Fibroblast of skin of left biceps (primary cell): ENCODE results near the gene ANKRD18A.
A peak's percentile ranks its signal among the peaks of the same experiment; 100 is the strongest.

Experiments used
- DNase-seq, 2 experiments: peaks; one replicate each; pipeline ENCODE4 v3.0.0-alpha.2; 2013; ENCODE audit warnings: low read depth in 2 of 2

Gene ANKRD18A

DNA sequence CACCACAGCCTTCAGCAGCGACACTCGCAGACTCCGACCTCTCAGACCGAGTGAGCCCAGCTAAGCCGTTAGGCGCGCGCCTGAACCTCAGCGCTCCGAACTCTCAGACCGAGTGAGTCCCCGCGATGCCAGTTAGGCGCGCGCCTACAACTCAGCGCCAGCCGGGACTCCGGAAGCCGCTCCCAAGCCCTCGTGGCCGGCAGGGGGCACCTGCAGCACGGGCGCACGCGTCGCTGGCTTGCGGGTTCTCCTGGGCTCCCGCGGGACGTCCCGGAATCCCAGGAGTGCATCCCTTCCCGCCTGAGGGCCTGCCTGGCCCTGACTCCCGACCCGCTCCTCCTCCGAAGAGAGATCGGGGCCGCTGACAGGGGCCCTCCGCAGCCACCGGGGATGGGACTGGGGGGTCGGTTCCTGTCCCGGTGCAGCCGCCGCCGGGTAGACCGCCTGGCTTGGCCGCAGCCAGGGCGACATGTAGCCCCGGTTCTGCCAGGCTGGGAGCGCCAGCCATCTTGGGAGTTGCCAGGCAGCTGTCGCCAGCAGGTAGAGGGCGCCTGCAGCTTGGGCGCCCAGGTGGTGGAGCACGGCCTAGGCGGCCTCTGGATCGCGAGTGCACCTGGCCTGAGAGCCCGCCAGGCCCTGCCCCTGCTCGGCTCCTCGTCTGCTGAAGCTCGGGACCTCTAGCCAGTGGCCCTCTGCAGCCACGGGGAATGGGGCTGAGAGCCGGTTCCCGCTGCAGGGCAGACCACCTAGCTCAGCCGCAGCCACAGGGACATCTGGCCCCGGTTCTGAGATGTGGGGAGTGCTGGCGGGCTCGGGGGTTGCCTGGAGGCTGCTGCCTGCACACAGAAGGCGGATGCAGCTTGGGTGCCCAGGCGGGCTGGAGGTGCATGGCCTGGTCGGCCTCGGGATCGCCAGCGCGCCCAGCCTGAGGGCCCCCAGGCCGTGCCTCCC lies at the start of gene ANKRD18A:
Gene ANKRD18A (minus strand): TSS at position 114 of the 951 bp plus-strand sequence. CDS start 311 bp downstream, outside the sequence.
- DNase-seq: peak in 1 of 2 experiments; percentile 1

DNA sequence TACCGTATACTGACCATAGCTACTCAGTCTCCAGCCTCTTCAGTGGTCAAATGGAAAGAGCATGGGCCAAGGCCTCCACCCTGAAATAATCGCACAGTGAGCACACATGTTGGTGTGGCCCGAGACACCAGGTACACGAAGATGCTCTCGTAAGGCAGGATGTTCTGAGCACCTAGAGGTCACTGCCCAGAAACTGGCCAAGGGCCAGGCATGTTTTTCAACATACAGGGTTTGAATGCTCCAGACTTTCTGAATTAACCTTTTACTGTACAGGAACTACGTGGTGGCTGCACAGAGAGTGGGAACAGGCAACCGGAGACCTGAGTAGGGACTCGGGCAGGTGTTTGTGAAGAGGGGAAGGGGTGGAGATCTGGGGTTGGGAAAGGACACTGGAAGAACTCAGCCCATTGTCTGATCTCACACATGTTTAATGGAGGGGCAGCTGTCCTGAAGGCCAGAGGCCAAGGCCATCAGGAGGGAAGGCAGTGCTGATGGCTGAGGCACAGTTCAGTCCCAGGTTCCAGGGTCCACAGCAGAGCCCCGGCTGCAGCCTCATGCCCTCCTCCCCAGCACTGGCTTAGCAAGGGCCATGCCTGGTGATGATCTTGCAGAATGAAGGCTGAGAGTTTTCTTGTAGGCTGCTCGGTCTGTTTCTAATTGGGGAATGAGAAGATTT lies 48.5 kb upstream of the ANKRD18A start:
- DNase-seq: no peak

DNA sequence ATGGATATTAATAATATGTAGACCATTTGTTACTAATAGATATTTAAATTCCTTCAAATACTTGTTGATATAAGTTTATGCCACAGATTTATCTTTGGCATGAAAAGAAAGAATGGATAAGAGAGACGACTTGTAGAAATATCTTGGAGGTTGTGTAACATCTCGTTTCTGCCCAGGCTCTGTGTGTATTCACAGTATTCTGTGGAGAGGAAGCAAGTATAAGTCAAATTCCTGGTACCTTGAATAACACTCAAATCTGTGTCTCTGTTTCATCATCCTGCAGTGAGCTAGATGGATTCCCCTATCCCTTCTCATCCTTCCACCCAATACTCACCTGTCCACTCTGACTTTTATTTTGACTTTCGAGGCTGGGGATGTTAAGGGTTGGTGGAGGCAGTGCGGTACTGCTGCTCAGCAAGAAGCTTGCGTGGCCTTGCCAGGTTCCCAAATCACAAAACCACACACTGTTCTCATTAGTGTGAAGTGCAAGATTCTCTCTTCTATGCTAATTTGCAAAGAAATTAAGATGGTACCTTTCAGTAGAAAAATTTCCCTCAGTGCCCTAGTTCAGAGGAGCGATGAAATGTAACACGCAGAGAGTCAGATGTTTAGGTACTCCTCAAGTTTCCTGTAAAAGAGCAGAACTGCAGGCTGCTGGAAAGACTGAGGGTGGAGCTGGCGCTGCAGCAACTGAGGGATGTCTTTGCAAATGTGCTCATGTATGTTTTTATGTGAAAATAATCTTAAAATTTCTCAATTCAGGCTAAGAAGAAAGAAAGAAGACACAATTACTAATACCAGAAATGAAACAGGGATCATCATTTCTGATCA lies 42.6 kb upstream of the ANKRD18A start:
- no peak for DNase-seq

DNA sequence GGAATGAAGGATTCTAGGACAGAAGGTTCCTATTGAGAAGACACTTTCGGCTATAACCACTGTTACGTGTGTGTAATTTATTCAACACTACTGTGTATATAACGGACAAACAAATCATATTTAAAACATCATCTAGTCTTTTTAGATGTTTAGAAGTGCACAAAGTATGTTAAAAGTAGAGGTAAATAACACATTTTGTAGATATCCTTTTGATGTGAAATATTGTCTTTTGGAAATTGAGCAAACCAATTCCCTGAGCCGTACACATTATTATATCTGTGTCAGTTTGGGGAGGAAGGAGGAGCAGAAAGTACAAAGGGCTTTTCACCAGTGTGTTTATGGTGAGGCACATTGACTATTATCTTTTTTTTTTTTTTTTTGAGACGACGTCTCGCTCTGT lies 39.1 kb upstream of the ANKRD18A start:
- no peak for DNase-seq

DNA sequence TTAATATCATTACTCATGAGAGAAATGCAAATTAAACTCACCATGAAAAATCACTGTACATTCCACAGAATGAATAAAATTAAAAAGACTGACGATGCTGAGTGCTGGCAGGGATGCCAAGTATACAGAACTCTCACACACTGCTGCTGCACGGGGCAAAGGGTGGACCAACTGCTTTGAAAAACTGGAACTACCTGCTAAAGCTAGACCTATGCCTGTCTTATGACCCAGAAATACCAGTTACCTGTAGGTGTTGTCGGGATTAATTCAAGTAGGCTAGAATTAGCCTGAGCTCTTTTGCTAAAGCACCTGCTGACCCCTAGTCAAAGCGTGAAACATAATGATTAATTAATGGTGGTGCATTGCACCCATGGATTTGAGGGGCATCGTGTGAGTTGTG lies 36.5 kb upstream of the ANKRD18A start:
- no peak for DNase-seq

DNA sequence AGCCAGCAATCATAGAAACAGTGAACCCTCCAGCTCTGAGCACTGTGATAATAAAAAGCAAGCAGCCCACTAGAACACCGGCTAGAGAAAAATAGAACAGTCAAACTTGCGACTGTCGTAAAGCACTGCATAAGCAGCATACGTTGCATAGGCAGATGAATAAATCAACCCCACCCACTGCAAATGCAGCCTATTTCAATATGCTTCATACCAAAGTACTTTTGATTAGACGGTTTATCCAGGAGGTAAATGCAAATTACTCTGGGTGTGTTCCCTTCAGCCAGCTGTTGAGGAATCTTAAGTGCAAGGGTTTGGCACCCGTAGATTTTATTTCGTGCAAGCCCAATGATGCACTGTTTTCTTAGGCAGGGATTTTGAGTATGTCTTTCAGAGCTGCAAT lies 32.1 kb upstream of the ANKRD18A start:
- no peak for DNase-seq

DNA sequence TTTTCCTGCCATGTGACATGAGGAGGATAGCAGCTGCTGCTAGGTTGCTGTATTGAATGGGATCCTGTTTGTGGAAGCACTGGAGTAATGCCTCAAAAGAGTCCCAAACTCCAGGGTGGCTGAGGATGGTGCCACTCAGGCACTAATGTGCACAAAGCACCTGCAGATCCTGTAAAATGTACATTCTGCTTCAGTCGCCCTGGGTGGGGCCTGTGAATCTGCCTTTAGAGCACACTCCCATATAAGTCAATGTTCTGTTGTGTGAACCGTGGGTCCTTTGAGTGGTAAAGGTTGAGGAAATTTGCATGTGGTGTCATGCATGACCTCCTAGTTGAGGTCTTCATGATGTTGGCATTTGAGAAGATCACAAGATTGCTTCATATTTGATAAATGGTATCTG lies 31.6 kb upstream of the ANKRD18A start:
- no peak for DNase-seq

DNA sequence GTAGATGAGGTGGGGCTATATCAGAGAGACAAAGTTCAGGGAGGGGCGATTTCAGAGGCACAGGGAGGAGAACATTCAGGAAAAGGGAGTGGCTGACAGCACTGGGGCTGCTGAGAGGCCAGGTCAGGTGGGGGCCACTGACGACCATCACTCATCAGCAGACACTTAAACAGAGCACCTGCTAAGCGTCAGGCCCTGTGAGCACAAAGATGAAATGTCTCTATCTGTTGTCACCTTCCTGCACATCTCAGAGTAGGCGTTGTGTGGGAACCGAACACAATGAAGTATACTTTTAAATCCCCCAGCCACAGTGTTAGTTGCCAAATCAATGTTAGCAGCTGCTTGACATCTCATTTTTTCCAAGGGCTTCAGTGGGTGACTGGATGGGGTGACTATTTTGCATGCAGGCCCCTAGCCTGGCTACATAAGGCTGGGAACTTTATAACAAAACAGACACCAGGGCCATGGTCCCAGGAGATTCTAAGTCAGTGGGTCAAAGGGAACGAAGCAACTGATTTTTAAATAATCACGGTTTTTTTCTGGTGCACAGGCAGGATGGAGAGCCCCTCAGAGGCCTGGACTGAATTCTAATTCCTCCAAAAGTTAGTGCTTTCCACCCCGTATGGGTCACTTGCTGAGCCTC lies 31.1 kb upstream of the ANKRD18A start:
- DNase-seq: no peak

DNA sequence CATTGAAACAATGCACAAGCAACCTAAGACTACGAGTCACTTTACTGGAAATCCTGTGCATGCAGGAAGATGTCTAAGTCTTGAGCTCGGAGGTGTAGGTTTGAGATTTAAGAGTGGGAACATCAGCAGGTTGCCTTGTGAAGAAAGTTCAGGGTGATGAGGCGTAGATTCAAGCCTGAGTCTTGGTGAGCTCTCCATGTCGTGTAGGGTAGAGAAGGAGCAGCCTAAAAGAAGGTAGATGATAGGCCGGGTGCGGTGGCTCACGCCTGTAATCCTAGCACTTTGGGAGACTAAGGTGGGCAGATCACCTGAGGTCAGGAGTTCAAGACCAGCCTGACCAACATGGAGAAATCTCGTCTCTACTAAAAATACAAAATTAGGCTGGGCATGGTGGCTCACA lies 30.2 kb upstream of the ANKRD18A start:
- DNase-seq: no peak

DNA sequence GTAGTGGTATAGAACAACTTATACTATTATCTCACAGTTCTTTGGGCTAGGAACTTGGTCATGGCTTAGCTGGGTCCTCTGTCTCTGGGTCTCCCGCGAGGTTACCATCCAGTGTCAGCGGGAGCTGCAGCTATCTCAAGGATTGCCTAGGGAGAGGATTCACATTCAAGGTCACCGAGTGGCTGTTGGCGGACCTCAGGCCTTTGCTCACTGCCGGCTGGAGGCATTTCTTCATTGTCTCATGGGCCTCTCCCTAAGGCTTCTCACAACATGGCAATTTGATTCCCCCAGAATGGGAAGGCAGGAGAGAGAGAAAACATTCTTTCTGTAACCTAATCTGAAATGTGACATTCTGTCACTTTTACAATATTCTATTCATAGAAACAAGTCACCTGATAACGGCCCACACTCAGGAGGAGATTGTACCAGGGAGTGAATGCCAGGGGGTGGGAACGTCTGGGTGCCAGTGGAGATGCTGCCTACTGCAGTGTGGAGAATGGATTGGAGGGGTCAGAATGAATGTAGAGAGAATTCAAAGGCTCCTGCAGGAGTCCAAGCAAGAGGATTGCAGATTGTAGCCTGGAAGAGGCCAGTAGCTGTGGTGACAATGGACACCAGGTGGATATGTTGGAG lies 29.5 kb upstream of the ANKRD18A start:
- no peak for DNase-seq

DNA sequence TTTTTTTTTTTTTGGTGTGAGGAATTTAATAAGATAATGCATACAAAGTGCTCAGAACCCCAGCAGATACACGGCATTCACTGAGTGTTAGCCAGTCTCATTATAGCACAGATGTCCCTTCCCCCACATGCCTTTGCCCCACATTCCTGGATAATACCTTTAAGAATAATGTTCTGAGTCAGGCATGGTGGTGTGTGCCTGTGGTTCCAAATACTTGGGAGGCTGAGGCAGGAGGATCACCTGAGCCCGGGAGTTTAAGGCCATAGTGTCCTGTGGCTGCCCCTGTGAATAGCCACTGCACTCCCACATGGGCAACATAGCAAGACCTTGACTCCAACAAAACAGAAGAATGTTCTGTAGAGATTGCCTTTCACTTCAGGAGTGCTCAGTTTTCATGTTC lies 24.2 kb upstream of the ANKRD18A start:
- no peak for DNase-seq

DNA sequence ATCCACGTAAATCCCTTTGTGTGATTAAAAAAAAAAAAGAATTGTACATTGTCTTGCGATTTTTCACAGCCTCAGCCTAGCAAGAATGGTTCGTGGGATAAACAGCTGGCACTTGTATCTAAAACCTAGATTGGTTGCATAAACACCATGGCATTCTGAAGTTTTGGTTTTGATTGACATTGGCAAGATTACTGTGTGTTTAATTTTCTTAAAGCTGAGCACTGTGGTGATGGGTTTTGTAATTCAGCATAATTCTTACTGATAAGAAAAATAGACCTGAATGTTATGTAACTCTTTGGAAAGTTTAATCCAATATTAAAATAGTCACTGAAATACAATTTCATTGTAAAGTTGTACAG lies 23.4 kb upstream of the ANKRD18A start:
- no peak for DNase-seq

DNA sequence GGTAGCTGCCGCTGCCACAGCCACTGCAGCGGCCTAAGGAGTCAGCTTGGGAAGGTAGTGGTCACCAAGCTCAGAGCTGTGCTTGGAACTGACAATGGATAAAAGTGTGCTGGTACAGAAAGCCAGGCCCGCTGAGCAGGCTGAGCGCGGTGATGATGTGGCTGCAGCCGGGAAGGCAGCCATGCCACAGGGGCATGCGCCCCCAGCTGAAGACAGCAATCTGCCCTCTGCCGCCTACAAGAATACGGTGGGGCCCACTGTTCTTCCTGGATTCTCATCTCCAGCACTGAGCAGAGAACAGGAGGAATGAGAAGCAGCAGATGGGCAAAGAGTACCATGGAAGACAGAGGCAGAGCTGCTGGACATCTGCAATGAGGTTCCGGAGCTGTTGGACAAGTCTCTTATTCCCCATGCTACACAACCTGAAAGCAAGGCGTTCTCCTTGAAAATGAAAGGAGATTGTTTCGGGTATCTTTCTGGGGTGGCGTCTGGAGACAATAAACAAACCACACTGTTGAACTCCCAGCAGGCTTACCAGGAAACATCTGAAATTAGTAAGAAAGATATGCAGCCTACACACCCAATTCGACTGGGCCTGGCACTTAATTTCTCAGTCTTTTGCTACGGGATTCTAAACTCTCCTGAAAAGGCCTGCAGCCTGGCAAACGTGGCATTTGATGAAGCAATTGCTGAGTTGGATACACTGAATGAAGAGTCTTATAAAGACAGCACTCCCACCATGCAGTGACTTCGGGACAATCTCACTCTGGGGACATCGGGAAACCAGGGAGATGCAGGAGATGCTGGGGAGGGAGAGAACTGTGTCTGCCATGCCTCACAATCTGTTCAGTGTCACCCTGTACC lies 22.8 kb upstream of the ANKRD18A start:
- no peak for DNase-seq

DNA sequence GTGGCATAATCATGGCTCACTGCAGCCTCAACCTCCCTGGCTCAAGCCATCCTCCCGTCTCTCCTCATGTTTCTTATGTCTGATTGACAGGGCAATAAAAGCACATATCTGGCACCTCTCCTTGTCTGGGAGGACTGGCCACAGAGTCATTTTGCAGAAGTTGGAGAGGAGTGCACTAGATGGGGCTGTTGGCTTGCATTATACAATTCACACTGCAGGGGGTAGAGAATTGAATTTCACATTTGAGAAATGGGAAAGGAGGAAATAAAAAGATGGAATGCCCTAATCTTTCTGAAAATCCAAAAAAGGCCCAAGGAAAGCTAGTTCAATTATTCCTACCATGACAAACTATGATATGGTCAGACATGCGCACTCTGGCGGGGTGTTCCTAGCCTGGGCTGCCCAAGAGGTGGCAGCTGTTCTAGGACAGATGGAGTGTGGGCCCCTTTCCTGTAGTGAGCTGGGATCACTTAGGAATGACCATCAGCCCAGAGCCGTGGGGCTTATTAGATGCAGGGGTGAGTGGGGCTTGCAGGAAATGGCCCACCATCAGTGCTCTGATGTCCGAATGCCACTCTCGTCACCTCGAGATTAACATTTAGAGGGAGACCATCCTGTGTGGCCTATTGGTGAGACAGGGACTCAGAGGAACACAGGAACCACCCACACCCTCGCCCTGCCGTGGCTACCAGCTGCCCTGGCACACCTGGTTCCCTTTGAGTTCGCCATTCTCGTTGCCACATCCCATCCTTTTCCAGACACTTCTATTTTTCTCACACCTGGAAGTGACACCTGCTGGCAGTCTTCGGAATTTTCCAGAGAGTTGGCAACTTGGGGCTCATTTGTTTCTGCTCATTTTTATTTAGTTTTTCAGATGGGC lies 21.8 kb upstream of the ANKRD18A start:
- DNase-seq: peak in 1 of 2 experiments; percentile 1

DNA sequence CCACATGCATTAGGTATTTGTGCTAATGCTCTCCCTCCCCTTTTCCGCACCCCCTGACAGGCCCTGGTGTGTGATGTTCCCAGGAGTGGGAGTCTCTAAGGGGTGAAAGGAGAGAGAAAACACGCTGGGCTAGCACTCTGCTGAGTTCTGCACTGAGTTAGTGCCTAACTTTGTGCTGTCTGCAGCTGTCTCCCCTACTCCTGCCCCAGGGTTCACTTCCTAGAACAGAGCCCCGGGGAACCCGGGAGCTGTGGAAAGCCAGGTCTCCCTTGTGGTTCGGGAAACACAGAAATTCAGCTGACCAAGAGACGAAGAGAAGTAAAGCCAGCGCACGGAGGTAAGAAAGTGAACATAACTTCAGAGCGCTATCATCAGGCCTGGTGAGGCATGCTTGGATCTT lies 20.7 kb upstream of the ANKRD18A start:
- no peak for DNase-seq

DNA sequence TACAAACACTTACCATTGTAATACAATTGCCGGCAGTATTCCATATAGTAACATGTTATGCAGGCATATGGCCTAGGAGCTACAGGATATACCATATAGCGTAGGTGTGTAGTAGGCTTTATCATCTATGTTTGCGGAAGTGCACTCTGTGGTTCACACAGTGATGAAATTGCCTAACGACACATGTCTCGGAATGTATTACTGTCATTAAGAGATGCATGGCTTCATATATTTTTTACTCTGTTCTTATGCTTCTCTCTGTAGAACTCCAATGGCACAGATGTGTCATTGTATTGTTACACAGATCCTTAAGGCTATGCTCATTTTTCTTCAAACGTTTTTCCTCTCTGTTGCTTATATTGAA lies 19.2 kb upstream of the ANKRD18A start:
- DNase-seq: no peak

DNA sequence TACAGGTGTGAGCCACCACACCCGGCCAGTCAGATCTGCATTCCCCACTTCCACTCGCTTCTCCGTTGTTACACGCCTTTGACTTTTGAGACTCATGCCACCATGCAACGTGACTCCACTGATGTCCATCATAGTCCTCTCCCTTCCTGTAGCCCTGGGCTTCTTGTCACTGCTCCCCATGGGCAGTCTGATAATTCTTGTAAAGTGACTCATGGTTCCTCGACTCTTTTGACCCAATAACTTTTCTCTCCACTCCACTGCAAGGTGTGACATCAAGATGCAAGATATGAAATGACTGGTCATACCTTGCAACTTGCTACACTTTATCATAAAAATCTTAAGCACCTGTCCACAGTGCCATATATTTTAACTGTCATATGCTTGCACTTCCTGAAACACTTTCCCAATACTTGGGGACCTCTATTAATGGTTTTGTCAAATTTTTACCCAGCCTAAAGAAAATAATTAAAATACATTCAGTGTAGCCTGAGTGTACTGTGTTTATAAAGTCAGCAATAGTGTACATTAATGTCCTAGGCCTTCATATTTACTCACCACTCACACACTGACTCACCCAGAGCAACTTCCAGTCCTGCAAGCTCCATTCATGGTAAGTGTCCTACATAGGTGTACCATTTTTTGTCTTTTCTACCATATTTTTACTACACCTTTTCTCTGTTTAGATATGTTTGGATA lies 18.6 kb upstream of the ANKRD18A start:
- DNase-seq: no peak

DNA sequence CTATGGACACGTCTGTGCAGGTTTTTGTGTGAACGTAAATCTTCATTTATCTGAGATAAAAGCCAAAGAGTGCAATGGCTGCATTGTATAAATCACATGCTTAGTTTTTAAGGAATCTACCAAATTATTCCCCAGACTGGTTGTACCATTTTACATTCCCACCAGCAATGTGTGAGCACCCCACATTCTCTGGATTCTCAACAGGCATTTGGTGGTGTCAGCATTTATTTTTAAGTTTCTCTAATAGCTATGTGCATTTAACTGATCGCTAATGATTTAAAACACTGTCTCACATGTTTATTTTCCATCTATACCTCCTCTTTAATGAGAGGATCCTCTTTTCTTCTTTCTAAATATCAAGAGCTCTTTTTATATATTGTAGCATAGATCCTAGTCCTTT lies 13.9 kb upstream of the ANKRD18A start:
- no peak for DNase-seq

DNA sequence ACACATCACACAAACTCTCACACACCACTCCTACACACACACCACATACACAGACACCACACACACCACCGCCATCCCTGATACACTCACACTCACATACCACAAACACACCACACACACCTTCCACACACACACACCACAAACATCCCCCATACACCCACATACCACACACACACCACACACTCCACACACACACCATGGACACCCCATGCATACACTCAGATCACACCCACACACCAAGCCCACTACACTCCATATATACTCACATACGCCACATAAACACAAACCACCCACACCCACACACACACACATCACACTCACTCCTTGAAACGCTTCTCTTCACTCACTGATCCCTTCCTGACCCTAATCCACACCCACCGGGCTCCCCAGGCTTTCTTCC lies 9.1 kb upstream of the ANKRD18A start:
- DNase-seq: no peak
